Fibroblast of lung (primary cell): ENCODE measurements around the gene CAPN13. TPM values are rescaled to one million over a fixed set of nuclear protein-coding genes. Genes with fewer than 3 reads are reported as not detected.

Experiments used
- DNase-seq, 2 donors: peaks; one replicate each; pipeline versions ENCODE4 v3.0.0 to v3.0.0-alpha.2; 2010; ENCODE audit warnings: low read depth in 2 of 2
- H2AFZ ChIP-seq: 2 replicates; pipeline ENCODE4 v1.5.1; 2012; ENCODE audit warnings: low read length, control low read depth, inconsistent platforms
- H3K27ac ChIP-seq: 2 replicates; pipeline ENCODE4 v1.5.1; 2011; ENCODE audit warnings: low read length, control low read depth; ENCODE audit not compliant: insufficient read depth
- H3K27me3 ChIP-seq: 2 replicates; pipeline ENCODE4 v1.5.1; 2011; ENCODE audit warnings: mild to moderate bottlenecking, low read length; ENCODE audit not compliant: control insufficient read depth, insufficient read depth
- H3K36me3 ChIP-seq: 2 replicates; pipeline ENCODE4 v1.5.1; 2011; ENCODE audit warnings: low read length; ENCODE audit not compliant: control insufficient read depth, insufficient read depth
- H3K4me1 ChIP-seq: 2 replicates; pipeline ENCODE4 v1.5.1; 2011; ENCODE audit warnings: low read length; ENCODE audit not compliant: control insufficient read depth, insufficient read depth; ENCODE audit errors: extremely low read depth
- H3K4me2 ChIP-seq: 2 replicates; pipeline ENCODE4 v1.5.1; 2011; ENCODE audit warnings: low read length, control low read depth; ENCODE audit not compliant: insufficient read depth; ENCODE audit errors: extremely low read depth
- H3K4me3 ChIP-seq, 4 experiments: fragments of 200-600 bp in 1 of 4; sonication (generic) in 1 of 4; replicated peaks in 1 of 4; 2 replicates each; pipeline ENCODE4 v1.5.1; 2011 to 2016; ENCODE audit warnings: low read length in 4 of 4, low read depth in 3 of 4, mild to moderate bottlenecking in 3 of 4, control low read depth in 2 of 4, inconsistent platforms in 1 of 4, mixed read lengths in 1 of 4; ENCODE audit not compliant: insufficient read depth in 1 of 4; ENCODE audit errors: control extremely low read depth in 1 of 4
- H3K79me2 ChIP-seq: 2 replicates; pipeline ENCODE4 v1.5.1; 2012; ENCODE audit warnings: mild to moderate bottlenecking, low read length, inconsistent platforms; ENCODE audit not compliant: control insufficient read depth, insufficient read depth
- H3K9ac ChIP-seq: 2 replicates; pipeline ENCODE4 v1.5.1; 2011; ENCODE audit warnings: mild to moderate bottlenecking, low read length, control low read depth; ENCODE audit not compliant: insufficient read depth
- H3K9me3 ChIP-seq: 2 replicates; pipeline ENCODE4 v1.5.1; 2012; ENCODE audit warnings: low read depth, low read length; ENCODE audit not compliant: control insufficient read depth, insufficient read depth
- H4K20me1 ChIP-seq: 2 replicates; pipeline ENCODE4 v1.5.1; 2011; ENCODE audit warnings: low read length; ENCODE audit not compliant: control insufficient read depth, insufficient read depth; ENCODE audit errors: extremely low read depth
- EZH2 ChIP-seq: IDR thresholded peaks from 2 replicates; pipeline ENCODE4 v1.5.1; 2012; ENCODE audit warnings: low read length, control low read depth, mild to moderate bottlenecking; ENCODE audit errors: missing control alignments
- polyA plus RNA-seq, 2 donors: library from polyadenylated mRNA; depleted of rRNA in 1 of 2; stranded (reverse) in 1 of 2; unstranded in 1 of 2; fragments of >200 nt; gene quantifications; 2 replicates each; pipeline ENCODE4 v1.2.1, GENCODE V29; 2011 to 2012; ENCODE audit warnings: missing spikeins in 1 of 2
- total RNA-seq: library from RNA; depleted of rRNA; stranded (reverse); fragments of >200 nt; gene quantifications from 2 replicates; pipeline ENCODE4 v1.2.1, GENCODE V29; 2014
- TF ChIP-seq, protein P1 (sequence below), 2 donors: IDR thresholded peaks in 1 of 2; conservative IDR thresholded peaks in 1 of 2; 1 replicate in 1 of 2; 2 replicates in 1 of 2; pipeline ENCODE4 v1.5.1; 2011 to 2012; ENCODE audit warnings: low read length in 2 of 2, control low read depth in 1 of 2, inconsistent platforms in 1 of 2, low read depth in 1 of 2, mild to moderate bottlenecking in 1 of 2

The CAPN13 gene
- total and polyA plus RNA-seq, 2 donors (not counting 1 experiment from before 2014, with no cell fraction given) = not detected

DNA sequence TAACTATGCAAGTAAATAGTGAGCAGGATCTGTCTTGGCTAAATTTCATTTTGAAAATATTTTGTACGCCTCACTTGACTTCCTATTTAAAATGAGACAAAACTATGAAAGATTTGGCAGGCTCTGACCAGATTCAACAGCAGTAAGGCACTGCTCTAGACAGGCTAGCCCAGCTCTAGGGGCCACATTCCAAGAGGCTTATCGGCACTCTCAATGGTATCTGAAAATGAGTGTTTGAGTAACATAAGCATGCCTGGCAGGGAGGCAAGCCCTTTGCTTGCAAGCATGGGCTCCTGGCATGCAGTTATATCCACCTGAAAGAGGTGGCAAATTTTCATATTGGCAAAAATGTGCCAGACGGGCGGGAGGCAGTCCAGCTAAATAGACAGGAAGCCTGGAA is 10.5 kb downstream of the CAPN13 start:
- no peak overlapping the region for H3K4me3 ChIP-seq
- TF ChIP-seq, protein P1, sequence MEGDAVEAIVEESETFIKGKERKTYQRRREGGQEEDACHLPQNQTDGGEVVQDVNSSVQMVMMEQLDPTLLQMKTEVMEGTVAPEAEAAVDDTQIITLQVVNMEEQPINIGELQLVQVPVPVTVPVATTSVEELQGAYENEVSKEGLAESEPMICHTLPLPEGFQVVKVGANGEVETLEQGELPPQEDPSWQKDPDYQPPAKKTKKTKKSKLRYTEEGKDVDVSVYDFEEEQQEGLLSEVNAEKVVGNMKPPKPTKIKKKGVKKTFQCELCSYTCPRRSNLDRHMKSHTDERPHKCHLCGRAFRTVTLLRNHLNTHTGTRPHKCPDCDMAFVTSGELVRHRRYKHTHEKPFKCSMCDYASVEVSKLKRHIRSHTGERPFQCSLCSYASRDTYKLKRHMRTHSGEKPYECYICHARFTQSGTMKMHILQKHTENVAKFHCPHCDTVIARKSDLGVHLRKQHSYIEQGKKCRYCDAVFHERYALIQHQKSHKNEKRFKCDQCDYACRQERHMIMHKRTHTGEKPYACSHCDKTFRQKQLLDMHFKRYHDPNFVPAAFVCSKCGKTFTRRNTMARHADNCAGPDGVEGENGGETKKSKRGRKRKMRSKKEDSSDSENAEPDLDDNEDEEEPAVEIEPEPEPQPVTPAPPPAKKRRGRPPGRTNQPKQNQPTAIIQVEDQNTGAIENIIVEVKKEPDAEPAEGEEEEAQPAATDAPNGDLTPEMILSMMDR (conservative IDR thresholded peaks at IDR 0.05 in 1 of 2, IDR thresholded peaks at IDR 0.05 in 1 of 2; ENCODE audit: low read depth in 1 of 2, low read length in 2 of 2) = no peak
- no peak for TF ChIP-seq EZH2
- H3K36me3 ChIP-seq = no peaks in the 10 kb centered on the region
- DNase-seq = no peak
- no peak overlapping the region for H2AFZ ChIP-seq
- H3K4me1 ChIP-seq = no peaks in the 10 kb centered on the region
- no peaks in the 10 kb centered on the region for H4K20me1 ChIP-seq
- H3K79me2 ChIP-seq = no peaks in the 10 kb centered on the region
- no peak overlapping the region for H3K9ac ChIP-seq
- H3K27me3 ChIP-seq = no peaks in the 10 kb centered on the region
- H3K9me3 ChIP-seq = no peaks in the 10 kb centered on the region
- no peak overlapping the region for H3K4me2 ChIP-seq
- no peak overlapping the region for H3K27ac ChIP-seq

DNA sequence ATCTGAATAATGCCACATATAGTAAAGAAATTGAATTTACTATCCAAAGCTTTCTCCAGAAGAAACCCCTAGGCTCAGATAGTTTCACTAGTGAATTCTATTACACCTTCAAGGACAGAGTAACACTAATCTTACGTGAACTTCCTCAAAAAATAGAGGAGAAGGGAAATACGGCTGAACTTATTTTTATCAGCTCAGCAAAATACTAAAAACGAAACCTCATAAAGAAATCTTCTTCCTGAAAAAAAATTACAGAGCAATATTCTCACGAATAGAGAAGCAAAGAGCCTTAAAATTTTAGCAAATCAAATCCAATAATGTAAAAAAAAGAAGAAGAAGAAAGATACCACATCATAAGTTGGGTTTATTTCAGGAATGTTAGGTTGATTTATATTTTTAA is 14.7 kb downstream of the CAPN13 start:
- no peak overlapping the region for H3K27ac ChIP-seq
- H3K4me1 ChIP-seq = no peaks in the 10 kb centered on the region
- no peaks in the 10 kb centered on the region for H3K36me3 ChIP-seq
- no peaks in the 10 kb centered on the region for H4K20me1 ChIP-seq
- H3K4me3 ChIP-seq = no peak overlapping the region
- H3K79me2 ChIP-seq = no peaks in the 10 kb centered on the region
- H3K27me3 ChIP-seq = no peaks in the 10 kb centered on the region
- H3K9ac ChIP-seq = no peak overlapping the region
- TF ChIP-seq EZH2 = no peak
- TF ChIP-seq, protein P1 (conservative IDR thresholded peaks at IDR 0.05 in 1 of 2, IDR thresholded peaks at IDR 0.05 in 1 of 2; ENCODE audit: low read depth in 1 of 2, low read length in 2 of 2) = no peak
- no peak overlapping the region for H3K4me2 ChIP-seq
- no peak overlapping the region for H2AFZ ChIP-seq
- H3K9me3 ChIP-seq = no peaks in the 10 kb centered on the region
- no peak for DNase-seq

DNA sequence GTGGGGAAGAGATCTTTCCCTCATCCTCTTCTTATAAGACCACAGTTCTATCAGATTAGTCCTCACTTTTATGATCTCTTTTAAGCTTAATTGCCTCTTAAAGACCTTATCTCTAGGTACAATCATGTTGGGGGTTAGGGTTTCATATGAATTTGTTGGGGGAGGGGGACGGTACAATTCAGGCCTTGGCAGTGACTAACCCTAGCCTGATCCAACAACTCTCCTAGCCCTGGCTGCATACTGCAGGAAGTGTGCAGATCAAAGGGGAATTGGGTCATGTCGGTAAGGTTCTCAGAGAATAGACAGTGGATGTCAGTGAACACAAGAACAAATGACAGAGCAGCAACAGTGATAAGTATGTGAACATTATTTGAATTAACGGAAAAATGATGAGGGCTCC is 16.4 kb downstream of the CAPN13 start:
- no peak for DNase-seq
- H3K4me1 ChIP-seq = no peaks in the 10 kb centered on the region
- no peaks in the 10 kb centered on the region for H3K9me3 ChIP-seq
- no peak overlapping the region for H3K4me2 ChIP-seq
- H3K79me2 ChIP-seq = no peaks in the 10 kb centered on the region
- no peak overlapping the region for H3K27ac ChIP-seq
- no peak overlapping the region for H3K4me3 ChIP-seq
- H4K20me1 ChIP-seq = no peaks in the 10 kb centered on the region
- no peak overlapping the region for H3K9ac ChIP-seq
- H3K36me3 ChIP-seq = no peaks in the 10 kb centered on the region
- H2AFZ ChIP-seq = no peak overlapping the region
- TF ChIP-seq, protein P1 (conservative IDR thresholded peaks at IDR 0.05 in 1 of 2, IDR thresholded peaks at IDR 0.05 in 1 of 2; ENCODE audit: low read depth in 1 of 2, low read length in 2 of 2) = no peak
- TF ChIP-seq EZH2 = no peak
- H3K27me3 ChIP-seq = no peaks in the 10 kb centered on the region
